Measurements from ENCODE around the gene SPAG17.

Gene SPAG17

DNA sequence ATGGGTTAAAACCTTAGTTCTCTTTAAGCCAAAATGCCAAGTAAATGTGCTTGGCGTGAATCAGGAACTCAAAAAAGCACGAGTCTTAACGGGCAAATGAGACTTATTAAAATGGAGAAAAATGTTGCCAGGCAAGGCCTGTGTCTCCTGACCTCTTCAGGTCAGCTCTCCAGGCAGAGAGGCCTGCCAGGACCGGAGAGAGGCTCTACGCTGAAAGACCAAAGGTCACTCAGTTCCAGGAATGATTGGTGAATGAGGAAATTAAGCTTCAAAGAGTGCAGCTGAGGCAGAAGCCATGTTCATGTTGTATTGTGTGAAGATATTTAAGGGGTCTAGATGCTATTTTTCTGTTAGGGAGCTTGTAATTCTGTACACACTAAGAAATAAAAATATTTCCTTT, 66.6 kb downstream of the SPAG17 start:
- H3K36me3 ChIP-seq (ENCODE audit: insufficient read depth, low read length) = no peaks in the 10 kb centered on the region
- no peak overlapping the region for H3K27ac ChIP-seq (ENCODE audit: low read depth, low read length)
- H3K4me1 ChIP-seq (ENCODE audit: insufficient read depth, low read length) = no peaks in the 10 kb centered on the region
- no peak overlapping the region for H3K9ac ChIP-seq (ENCODE audit: low read length)
- no peaks in the 10 kb centered on the region for H3K9me3 ChIP-seq (ENCODE audit: low read length)
- no peak overlapping the region for H3K4me3 ChIP-seq (ENCODE audit: low read depth in 1 of 2, low read length in 2 of 2)
- no peaks in the 10 kb centered on the region for H3K27me3 ChIP-seq (ENCODE audit: control insufficient read depth in 1 of 2, insufficient read depth in 2 of 2, low read length in 2 of 2)

- Histone ChIP-seq H3K4me3 (ENCODE audit: low read depth in 1 of 2, low read length in 2 of 2) (no peak overlapping the region), H3K27me3 (ENCODE audit: control insufficient read depth in 1 of 2, insufficient read depth in 2 of 2, low read length in 2 of 2) (no peaks in the 10 kb centered on the region), H3K4me1 (ENCODE audit: insufficient read depth, low read length) (no peaks in the 10 kb centered on the region), H3K9me3 (ENCODE audit: low read length) (no peaks in the 10 kb centered on the region), H3K9ac (ENCODE audit: low read length) (no peak overlapping the region), H3K27ac (ENCODE audit: low read depth, low read length) (no peak overlapping the region), H3K36me3 (ENCODE audit: insufficient read depth, low read length) (no peaks in the 10 kb centered on the region)
Observed at GRCh38 chr1:118117521-118117920, 67.5 kb downstream of the SPAG17 start.

DNA sequence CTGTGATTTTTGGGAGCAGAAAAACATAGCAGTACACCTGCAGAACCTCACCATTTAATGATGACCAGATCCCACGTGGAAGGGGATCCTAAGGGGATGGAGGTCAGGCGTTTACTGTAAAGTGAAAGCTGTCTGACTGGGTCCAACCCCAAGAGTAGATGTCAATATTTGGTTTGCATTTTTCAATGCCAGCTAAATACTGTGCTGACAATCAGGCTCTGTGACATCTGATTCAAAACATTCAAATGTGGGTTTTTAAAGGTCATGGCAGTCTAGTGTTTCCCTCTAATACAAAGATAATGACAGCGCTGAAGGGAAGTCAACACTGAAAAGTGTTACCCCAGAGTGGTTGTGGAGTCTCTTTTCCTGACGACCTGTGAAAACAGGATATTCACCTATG, 68.1 kb downstream of the SPAG17 start:
- no peak overlapping the region for H3K4me3 ChIP-seq (ENCODE audit: low read depth in 1 of 2, low read length in 2 of 2)
- no peak overlapping the region for H3K9ac ChIP-seq (ENCODE audit: low read length)
- H3K9me3 ChIP-seq (ENCODE audit: low read length) = no peaks in the 10 kb centered on the region
- no peak overlapping the region for H3K27ac ChIP-seq (ENCODE audit: low read depth, low read length)
- no peaks in the 10 kb centered on the region for H3K27me3 ChIP-seq (ENCODE audit: control insufficient read depth in 1 of 2, insufficient read depth in 2 of 2, low read length in 2 of 2)
- H3K4me1 ChIP-seq (ENCODE audit: insufficient read depth, low read length) = no peaks in the 10 kb centered on the region
- no peaks in the 10 kb centered on the region for H3K36me3 ChIP-seq (ENCODE audit: insufficient read depth, low read length)

GRCh38 chr1:118116401-118116800, 68.6 kb downstream of the SPAG17 start:
- no peak overlapping the region for H3K27ac ChIP-seq (ENCODE audit: low read depth, low read length)
- H3K27me3 ChIP-seq (ENCODE audit: control insufficient read depth in 1 of 2, insufficient read depth in 2 of 2, low read length in 2 of 2) = no peaks in the 10 kb centered on the region
- H3K9me3 ChIP-seq (ENCODE audit: low read length) = no peaks in the 10 kb centered on the region
- no peaks in the 10 kb centered on the region for H3K36me3 ChIP-seq (ENCODE audit: insufficient read depth, low read length)
- no peaks in the 10 kb centered on the region for H3K4me1 ChIP-seq (ENCODE audit: insufficient read depth, low read length)
- no peak overlapping the region for H3K9ac ChIP-seq (ENCODE audit: low read length)
- H3K4me3 ChIP-seq (ENCODE audit: low read depth in 1 of 2, low read length in 2 of 2) = no peak overlapping the region

GRCh38 chr1:118115567-118116295, 69.3 kb downstream of the SPAG17 start:
- Histone ChIP-seq H3K9me3 (ENCODE audit: low read length) (no peaks in the 10 kb centered on the region), H3K27ac (ENCODE audit: low read depth, low read length) (no peak overlapping the region), H3K36me3 (ENCODE audit: insufficient read depth, low read length) (no peaks in the 10 kb centered on the region), H3K4me3 (ENCODE audit: low read depth in 1 of 2, low read length in 2 of 2) (no peak overlapping the region), H3K9ac (ENCODE audit: low read length) (no peak overlapping the region), H3K27me3 (ENCODE audit: control insufficient read depth in 1 of 2, insufficient read depth in 2 of 2, low read length in 2 of 2) (no peaks in the 10 kb centered on the region), H3K4me1 (ENCODE audit: insufficient read depth, low read length) (no peaks in the 10 kb centered on the region)

DNA sequence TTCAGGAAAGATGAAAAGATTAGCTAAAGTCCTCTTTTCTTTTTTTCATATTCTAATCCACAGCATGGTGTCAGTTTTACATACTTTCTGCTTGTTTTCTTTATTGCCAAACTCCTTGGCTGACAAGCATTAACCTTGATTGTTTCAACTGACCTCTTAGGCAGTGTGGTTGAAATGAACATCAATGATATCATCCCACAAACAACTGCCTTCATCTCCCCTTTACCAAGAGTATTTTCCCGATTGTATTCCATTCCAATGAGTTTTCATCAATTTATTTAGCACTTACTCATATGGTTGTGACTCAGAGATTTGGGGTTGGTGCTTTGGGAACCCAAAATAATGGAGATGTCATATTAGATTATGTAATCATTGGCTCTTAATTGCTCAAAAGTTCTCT, 71.8 kb downstream of the SPAG17 start:
- H3K27me3 ChIP-seq (ENCODE audit: control insufficient read depth in 1 of 2, insufficient read depth in 2 of 2, low read length in 2 of 2) = no peaks in the 10 kb centered on the region
- no peak overlapping the region for H3K27ac ChIP-seq (ENCODE audit: low read depth, low read length)
- no peak overlapping the region for H3K4me3 ChIP-seq (ENCODE audit: low read depth in 1 of 2, low read length in 2 of 2)
- H3K36me3 ChIP-seq (ENCODE audit: insufficient read depth, low read length) = no peaks in the 10 kb centered on the region
- H3K9me3 ChIP-seq (ENCODE audit: low read length) = no peaks in the 10 kb centered on the region
- no peak overlapping the region for H3K9ac ChIP-seq (ENCODE audit: low read length)
- H3K4me1 ChIP-seq (ENCODE audit: insufficient read depth, low read length) = no peaks in the 10 kb centered on the region

- Histone ChIP-seq H3K9me3 (ENCODE audit: low read length) (no peaks in the 10 kb centered on the region), H3K9ac (ENCODE audit: low read length) (no peak overlapping the region), H3K4me1 (ENCODE audit: insufficient read depth, low read length) (no peaks in the 10 kb centered on the region), H3K27ac (ENCODE audit: low read depth, low read length) (no peak overlapping the region), H3K4me3 (ENCODE audit: low read depth in 1 of 2, low read length in 2 of 2) (no peak overlapping the region), H3K36me3 (ENCODE audit: insufficient read depth, low read length) (no peaks in the 10 kb centered on the region), H3K27me3 (ENCODE audit: control insufficient read depth in 1 of 2, insufficient read depth in 2 of 2, low read length in 2 of 2) (no peaks in the 10 kb centered on the region)
Observed at GRCh38 chr1:118110580-118110979, 74.4 kb downstream of the SPAG17 start.

- no peak overlapping the region for H3K4me3 ChIP-seq (ENCODE audit: low read depth in 1 of 2, low read length in 2 of 2)
- H3K9ac ChIP-seq (ENCODE audit: low read length) = no peak overlapping the region
- H3K27ac ChIP-seq (ENCODE audit: low read depth, low read length) = no peak overlapping the region
- H3K36me3 ChIP-seq (ENCODE audit: insufficient read depth, low read length) = no peaks in the 10 kb centered on the region
- H3K27me3 ChIP-seq (ENCODE audit: control insufficient read depth in 1 of 2, insufficient read depth in 2 of 2, low read length in 2 of 2) = no peaks in the 10 kb centered on the region
- no peaks in the 10 kb centered on the region for H3K4me1 ChIP-seq (ENCODE audit: insufficient read depth, low read length)
- H3K9me3 ChIP-seq (ENCODE audit: low read length) = no peaks in the 10 kb centered on the region
Observed at GRCh38 chr1:118104951-118105350, 80.1 kb downstream of the SPAG17 start.

DNA sequence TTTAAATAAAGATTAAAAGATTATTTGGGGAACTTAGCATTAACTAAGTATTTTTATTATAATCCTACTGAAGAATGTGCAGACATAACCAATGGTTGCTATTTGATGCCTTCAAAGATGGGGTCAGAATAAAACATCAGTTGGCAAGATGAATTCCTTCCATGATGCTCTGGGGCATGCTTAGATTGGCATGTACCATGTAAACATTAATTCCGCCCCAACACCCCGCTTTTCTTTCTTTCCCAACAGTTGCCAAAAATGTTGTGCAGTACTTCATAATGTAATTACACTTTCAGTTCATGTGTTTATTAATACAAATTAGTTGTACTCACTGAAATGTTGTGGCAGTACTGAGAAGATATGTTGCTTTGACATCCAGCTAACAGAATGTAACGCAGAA, 82.6 kb downstream of the SPAG17 start:
- H3K9ac ChIP-seq (ENCODE audit: low read length) = no peak overlapping the region
- H3K4me3 ChIP-seq (ENCODE audit: low read depth in 1 of 2, low read length in 2 of 2) = no peak overlapping the region
- H3K9me3 ChIP-seq (ENCODE audit: low read length) = no peaks in the 10 kb centered on the region
- no peaks in the 10 kb centered on the region for H3K27me3 ChIP-seq (ENCODE audit: control insufficient read depth in 1 of 2, insufficient read depth in 2 of 2, low read length in 2 of 2)
- no peaks in the 10 kb centered on the region for H3K4me1 ChIP-seq (ENCODE audit: insufficient read depth, low read length)
- no peak overlapping the region for H3K27ac ChIP-seq (ENCODE audit: low read depth, low read length)
- no peaks in the 10 kb centered on the region for H3K36me3 ChIP-seq (ENCODE audit: insufficient read depth, low read length)

- H3K27me3 ChIP-seq (ENCODE audit: control insufficient read depth in 1 of 2, insufficient read depth in 2 of 2, low read length in 2 of 2) = no peaks in the 10 kb centered on the region
- no peak overlapping the region for H3K4me3 ChIP-seq (ENCODE audit: low read depth in 1 of 2, low read length in 2 of 2)
- H3K4me1 ChIP-seq (ENCODE audit: insufficient read depth, low read length) = no peaks in the 10 kb centered on the region
- no peak overlapping the region for H3K9ac ChIP-seq (ENCODE audit: low read length)
- H3K9me3 ChIP-seq (ENCODE audit: low read length) = no peaks in the 10 kb centered on the region
- H3K36me3 ChIP-seq (ENCODE audit: insufficient read depth, low read length) = no peaks in the 10 kb centered on the region
- no peak overlapping the region for H3K27ac ChIP-seq (ENCODE audit: low read depth, low read length)
Observed at GRCh38 chr1:118101999-118102398, 83.0 kb downstream of the SPAG17 start.

DNA sequence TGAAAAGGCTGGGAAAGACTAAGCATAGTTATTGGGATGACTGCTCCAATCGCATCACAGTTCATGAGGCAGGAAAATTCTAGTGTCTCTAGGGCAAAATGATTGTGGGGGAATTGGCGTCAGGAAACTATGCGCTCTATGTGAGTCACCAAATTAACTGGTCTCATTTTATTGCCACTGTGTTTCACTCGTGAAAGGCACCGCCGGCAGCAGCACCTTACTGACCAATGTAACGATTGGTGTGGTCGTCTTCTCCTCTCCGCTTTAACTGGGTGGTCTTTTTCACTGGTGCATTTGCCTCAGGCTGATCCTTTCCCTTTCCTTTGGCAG, 83.5 kb downstream of the SPAG17 start:
- Histone ChIP-seq H3K9me3 (ENCODE audit: low read length) (no peaks in the 10 kb centered on the region), H3K27ac (ENCODE audit: low read depth, low read length) (no peak overlapping the region), H3K27me3 (ENCODE audit: control insufficient read depth in 1 of 2, insufficient read depth in 2 of 2, low read length in 2 of 2) (no peaks in the 10 kb centered on the region), H3K4me1 (ENCODE audit: insufficient read depth, low read length) (no peaks in the 10 kb centered on the region), H3K9ac (ENCODE audit: low read length) (no peak overlapping the region), H3K4me3 (ENCODE audit: low read depth in 1 of 2, low read length in 2 of 2) (no peak overlapping the region), H3K36me3 (ENCODE audit: insufficient read depth, low read length) (no peaks in the 10 kb centered on the region)

GRCh38 chr1:118100686-118101514, 84.1 kb downstream of the SPAG17 start:
- Histone ChIP-seq H3K4me3 (ENCODE audit: low read depth in 1 of 2, low read length in 2 of 2) (no peak overlapping the region), H3K9me3 (ENCODE audit: low read length) (no peaks in the 10 kb centered on the region), H3K4me1 (ENCODE audit: insufficient read depth, low read length) (no peaks in the 10 kb centered on the region), H3K36me3 (ENCODE audit: insufficient read depth, low read length) (no peaks in the 10 kb centered on the region), H3K9ac (ENCODE audit: low read length) (no peak overlapping the region), H3K27ac (ENCODE audit: low read depth, low read length) (no peak overlapping the region), H3K27me3 (ENCODE audit: control insufficient read depth in 1 of 2, insufficient read depth in 2 of 2, low read length in 2 of 2) (no peaks in the 10 kb centered on the region)

Measured in muscle layer of colon (tissue), 2 donors.